PC-3 (cell line): ENCODE results near the gene DEFB129. TPM values are rescaled to one million over a fixed set of nuclear protein-coding genes. Genes with fewer than 3 reads are reported as not detected.

Experiments
- ATAC-seq: fragments of 200-7000 bp; cut with Tn5 transposase; 2 replicates; pipeline ENCODE4 v1.9.1; 2020; ENCODE audit warnings: mild to moderate bottlenecking, moderate library complexity
- BruUV-seq: library from RNA; stranded (reverse); fragments of 400-500 nt; replicated peaks from 2 replicates; lab custom pipeline; 2021; lab: Mats Ljungman, UMichigan
- CTCF ChIA-PET: fragments of 300-600 bp; sonication (Branson Sonifier 250); formaldehyde crosslinking; loops from one replicate; lab custom pipeline; 2022; ENCODE audit warnings: antibody characterized with exemption; lab: Charles Lee
- POLR2A ChIA-PET: fragments of 300-600 bp; sonication (Branson Sonifier 250); formaldehyde crosslinking; loops from one replicate; lab custom pipeline; 2022; ENCODE audit warnings: antibody characterized with exemption; ENCODE audit not compliant: unreplicated experiment; lab: Charles Lee
- DNase-seq: peaks from one replicate; pipeline ENCODE4 v3.0.0-alpha.2; 2015
- H2AFZ ChIP-seq: fragments of 300-600 bp; sonication (generic); 2 replicates; pipeline ENCODE4 v1.6.0; 2016; ENCODE audit warnings: antibody characterized with exemption, low read length
- H3F3A ChIP-seq: fragments of 300-600 bp; sonication (generic); one replicate; pipeline ENCODE4 v1.6.0; 2017; ENCODE audit warnings: antibody characterized with exemption, low read length, control low read depth, mild to moderate bottlenecking; ENCODE audit not compliant: unreplicated experiment
- H3K27ac ChIP-seq: fragments of 300-600 bp; sonication (generic); 2 replicates; pipeline ENCODE4 v1.5.1; 2016; ENCODE audit warnings: mild to moderate bottlenecking, low read length
- H3K27me3 ChIP-seq: fragments of 300-600 bp; sonication (generic); 2 replicates; pipeline ENCODE4 v1.6.1; 2016; ENCODE audit warnings: low read length, mixed read lengths
- H3K36me3 ChIP-seq: fragments of 300-600 bp; sonication (generic); 2 replicates; pipeline ENCODE4 v1.6.1; 2016; ENCODE audit warnings: low read depth, mixed run types, low read length, mixed read lengths
- H3K4me1 ChIP-seq: fragments of 300-600 bp; sonication (generic); 2 replicates; pipeline ENCODE4 v1.5.1; 2016; ENCODE audit warnings: low read length; ENCODE audit not compliant: insufficient read depth
- H3K4me2 ChIP-seq: fragments of 300-600 bp; sonication (generic); 2 replicates; pipeline ENCODE4 v1.6.0; 2016; ENCODE audit warnings: low read length
- H3K4me3 ChIP-seq: fragments of 300-600 bp; sonication (generic); 2 replicates; pipeline ENCODE4 v1.5.1; 2016; ENCODE audit warnings: mild to moderate bottlenecking, low read length, mixed read lengths
- H3K79me2 ChIP-seq: fragments of 300-600 bp; sonication (generic); 2 replicates; pipeline ENCODE4 v1.6.1; 2017; ENCODE audit warnings: low read length, mixed read lengths
- H3K9ac ChIP-seq: fragments of 300-600 bp; sonication (generic); 2 replicates; pipeline ENCODE4 v1.6.0; 2016; ENCODE audit warnings: mild to moderate bottlenecking, low read length
- H3K9me2 ChIP-seq: fragments of 300-600 bp; sonication (generic); replicated peaks from 2 replicates; pipeline ENCODE4 v1.6.1; 2016; ENCODE audit warnings: mixed run types, low read length, mixed read lengths
- H3K9me3 ChIP-seq: fragments of 300-600 bp; sonication (generic); 2 replicates; pipeline ENCODE4 v1.6.1; 2016; ENCODE audit warnings: low read length, mixed read lengths
- H4K20me1 ChIP-seq: fragments of 300-600 bp; sonication (generic); 2 replicates; pipeline ENCODE4 v1.6.1; 2016; ENCODE audit warnings: low read length, mixed read lengths
- EZH2 ChIP-seq: fragments of 300-600 bp; sonication (generic); IDR thresholded peaks from one replicate; pipeline ENCODE4 v1.6.1; 2017; ENCODE audit warnings: antibody characterized with exemption, mild to moderate bottlenecking, low read length; ENCODE audit not compliant: unreplicated experiment
- EZH2phosphoT487 ChIP-seq: fragments of 300-600 bp; sonication (generic); IDR thresholded peaks from 2 replicates; pipeline ENCODE4 v1.6.1; 2018; ENCODE audit warnings: mild to moderate bottlenecking, antibody characterized with exemption, low read length, borderline replicate concordance
- intact Hi-C: fragments of 100-400 bp; cut with micrococcal nuclease; formaldehyde crosslinking; loops from 2 replicates; pipeline ENCODE4 v1.9.0; 2023
- total RNA-seq: library from RNA; depleted of rRNA; stranded (reverse); fragments of >200 nt; gene quantifications from 2 replicates; pipeline ENCODE4 v1.2.3, GENCODE V29; 2014
- TF ChIP-seq, protein P1 (sequence below): fragments of 300-600 bp; sonication (generic); conservative IDR thresholded peaks from 2 replicates; pipeline ENCODE4 v1.5.1; 2017; ENCODE audit warnings: antibody characterized with exemption, low read depth, mild to moderate bottlenecking, low read length

DEFB129 gene
- total RNA-seq, 1 experiment from 2014 or later: not detected

DNA sequence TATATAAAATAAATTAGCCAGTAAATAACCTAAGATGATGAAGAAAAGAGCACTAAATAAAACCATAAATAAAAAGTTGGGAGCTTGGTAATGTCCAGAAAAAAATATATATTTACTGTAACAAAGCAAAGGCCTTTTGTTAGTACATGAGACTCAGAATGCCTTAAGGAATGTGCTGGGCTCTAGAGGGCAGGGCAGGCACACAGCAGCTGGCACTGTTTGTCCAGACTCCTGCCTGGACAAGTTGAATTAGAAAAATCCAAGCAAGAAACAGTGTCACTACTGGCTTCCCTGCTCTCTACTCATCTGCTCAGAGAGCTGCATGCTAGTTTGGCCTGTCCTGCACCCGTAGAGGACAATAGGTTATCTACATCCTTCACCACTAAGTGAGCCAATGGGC, 8.8 kb downstream of the DEFB129 start:
- no peak overlapping the region for H3K4me3 ChIP-seq
- H3K79me2 ChIP-seq: no peaks in the 10 kb centered on the region
- intact Hi-C loops: loop anchor here (2.0 to 5.0 kb wide), 2 partner anchors 31 to 91 kb away; partner anchors contain the start of gene SOX12
- no peaks in the 10 kb centered on the region for H3K4me1 ChIP-seq
- H3K27me3 ChIP-seq: peaks cover 17% of the 10 kb centered on the region
- no peak for TF ChIP-seq EZH2phosphoT487
- TF ChIP-seq, protein P1, sequence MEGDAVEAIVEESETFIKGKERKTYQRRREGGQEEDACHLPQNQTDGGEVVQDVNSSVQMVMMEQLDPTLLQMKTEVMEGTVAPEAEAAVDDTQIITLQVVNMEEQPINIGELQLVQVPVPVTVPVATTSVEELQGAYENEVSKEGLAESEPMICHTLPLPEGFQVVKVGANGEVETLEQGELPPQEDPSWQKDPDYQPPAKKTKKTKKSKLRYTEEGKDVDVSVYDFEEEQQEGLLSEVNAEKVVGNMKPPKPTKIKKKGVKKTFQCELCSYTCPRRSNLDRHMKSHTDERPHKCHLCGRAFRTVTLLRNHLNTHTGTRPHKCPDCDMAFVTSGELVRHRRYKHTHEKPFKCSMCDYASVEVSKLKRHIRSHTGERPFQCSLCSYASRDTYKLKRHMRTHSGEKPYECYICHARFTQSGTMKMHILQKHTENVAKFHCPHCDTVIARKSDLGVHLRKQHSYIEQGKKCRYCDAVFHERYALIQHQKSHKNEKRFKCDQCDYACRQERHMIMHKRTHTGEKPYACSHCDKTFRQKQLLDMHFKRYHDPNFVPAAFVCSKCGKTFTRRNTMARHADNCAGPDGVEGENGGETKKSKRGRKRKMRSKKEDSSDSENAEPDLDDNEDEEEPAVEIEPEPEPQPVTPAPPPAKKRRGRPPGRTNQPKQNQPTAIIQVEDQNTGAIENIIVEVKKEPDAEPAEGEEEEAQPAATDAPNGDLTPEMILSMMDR: peak; percentile 47; the same call in 1 of the 2 replicates
- no peaks in the 10 kb centered on the region for H3K36me3 ChIP-seq
- ATAC-seq (peak; percentile 80), DNase-seq (peak; percentile 51)
- no peak overlapping the region for H2AFZ ChIP-seq
- no peak overlapping the region for H3K27ac ChIP-seq
- BruUV-seq: no TSS peak
- no peaks in the 10 kb centered on the region for H4K20me1 ChIP-seq
- no peak overlapping the region for H3K4me2 ChIP-seq
- CTCF ChIA-PET: interaction anchor here (0.6 kb wide), 2 partner anchors 21 to 88 kb away, joined by 5 read pairs; no protein-coding TSS in a partner anchor
- H3K9me3 ChIP-seq: no peaks in the 10 kb centered on the region
- H3K9me2 ChIP-seq: no peaks in the 10 kb centered on the region
- no peaks in the 10 kb centered on the region for H3F3A ChIP-seq
- POLR2A ChIA-PET: no interaction called here
- no peak overlapping the region for H3K9ac ChIP-seq

DNA sequence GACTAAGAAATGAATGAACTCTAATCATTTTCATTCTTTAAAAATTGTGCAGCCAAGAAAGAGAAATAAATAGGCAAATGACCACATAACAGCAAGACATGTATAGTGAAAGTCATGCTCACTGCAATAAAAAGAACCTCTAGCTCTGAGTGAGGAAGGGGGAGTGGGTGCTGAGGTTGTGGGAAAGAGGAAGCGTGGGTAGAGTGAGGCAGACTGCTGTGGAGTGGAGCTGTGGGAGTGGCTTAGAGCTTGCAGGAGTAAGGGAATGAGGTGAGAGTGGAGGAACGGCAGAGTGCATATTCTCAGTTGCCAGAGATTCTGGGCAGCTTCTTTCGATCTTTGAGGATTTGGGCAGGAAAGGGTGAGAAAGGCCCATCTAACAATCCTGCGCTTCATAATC, 10.4 kb downstream of the DEFB129 start:
- intact Hi-C loops: loop anchor here (2.0 to 5.0 kb wide), 2 partner anchors 29 to 90 kb away; partner anchors contain the start of gene SOX12
- no peak overlapping the region for H3K9ac ChIP-seq

DNA sequence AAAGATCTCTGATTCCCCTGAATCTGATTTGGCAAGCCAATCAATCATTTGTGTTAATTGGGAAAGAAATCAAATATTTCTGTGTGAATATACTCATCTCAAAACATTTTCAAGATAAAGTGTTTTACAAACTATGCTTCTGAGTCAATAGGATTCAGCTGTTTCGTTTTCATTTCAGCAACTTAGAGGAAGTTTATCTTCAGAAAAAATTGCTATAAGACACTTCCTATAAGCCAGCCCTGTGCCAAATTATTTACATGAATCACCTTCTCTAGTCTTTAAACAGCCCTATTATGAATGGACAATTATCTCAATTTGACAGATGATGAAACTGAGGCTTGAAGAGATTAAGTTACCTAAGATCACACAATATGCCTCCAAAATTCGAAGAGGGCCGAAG, 10.9 kb downstream of the DEFB129 start:
- H3K4me2 ChIP-seq: no peak overlapping the region
- H3K79me2 ChIP-seq: no peaks in the 10 kb centered on the region
- no peak for TF ChIP-seq EZH2phosphoT487
- TF ChIP-seq, protein P1: no peak
- no peak for TF ChIP-seq EZH2
- CTCF ChIA-PET: no interaction called here
- no peak overlapping the region for H3K4me3 ChIP-seq
- H2AFZ ChIP-seq: no peak overlapping the region
- no peak overlapping the region for H3K9ac ChIP-seq
- no peaks in the 10 kb centered on the region for H3K36me3 ChIP-seq
- POLR2A ChIA-PET: interaction anchor here (0.7 kb wide), 1 partner anchor 13 kb away, joined by 3 read pairs; no protein-coding TSS in a partner anchor
- no TSS peak for BruUV-seq
- peaks cover 28% of the 10 kb centered on the region for H3K27me3 ChIP-seq
- no peaks in the 10 kb centered on the region for H3K9me3 ChIP-seq
- DNase-seq (no peak), ATAC-seq (no peak)
- no peaks in the 10 kb centered on the region for H3K4me1 ChIP-seq
- H4K20me1 ChIP-seq: no peaks in the 10 kb centered on the region
- no peak overlapping the region for H3K27ac ChIP-seq
- intact Hi-C loops: loop anchor here (2.0 to 5.0 kb wide), 2 partner anchors 29 to 89 kb away; partner anchors contain the start of gene SOX12
- H3F3A ChIP-seq: no peaks in the 10 kb centered on the region
- no peaks in the 10 kb centered on the region for H3K9me2 ChIP-seq

More for the DNA sequence above, 10.4 kb downstream of the DEFB129 start:
- H3K27me3 ChIP-seq: peaks cover 28% of the 10 kb centered on the region
- no peak for ATAC-seq
- no peak overlapping the region for H3K4me2 ChIP-seq
- ChIA-PET POLR2A (interaction anchor here (0.7 kb wide), 1 partner anchor 13 kb away, joined by 3 read pairs; no protein-coding TSS in a partner anchor), CTCF (no interaction called here)
- no peaks in the 10 kb centered on the region for H4K20me1 ChIP-seq
- no peaks in the 10 kb centered on the region for H3K79me2 ChIP-seq
- H3F3A ChIP-seq: no peaks in the 10 kb centered on the region
- H3K36me3 ChIP-seq: no peaks in the 10 kb centered on the region
- TF ChIP-seq EZH2phosphoT487: no peak
- TF ChIP-seq EZH2: no peak
- TF ChIP-seq, protein P1: no peak
- no TSS peak for BruUV-seq
- no peaks in the 10 kb centered on the region for H3K9me2 ChIP-seq
- no peaks in the 10 kb centered on the region for H3K9me3 ChIP-seq
- no peak overlapping the region for H3K4me3 ChIP-seq
- no peaks in the 10 kb centered on the region for H3K4me1 ChIP-seq
- H2AFZ ChIP-seq: no peak overlapping the region
- no peak for DNase-seq
- no peak overlapping the region for H3K27ac ChIP-seq
